HEK293T (cell line): ENCODE results near the gene UFM1.

Experiments
- ELF4 ChIP-seq: fragments of 450-650 bp; IDR thresholded peaks from 2 replicates; pipeline ENCODE4 v1.6.1; 2017; ENCODE audit warnings: antibody characterized with exemption
- FOXA1 ChIP-seq: fragments of 450-650 bp; IDR thresholded peaks from 2 replicates; pipeline ENCODE4 v1.6.1; 2016; ENCODE audit warnings: mild to moderate bottlenecking
- FOXK2 ChIP-seq: fragments of 450-650 bp; IDR thresholded peaks from 2 replicates; pipeline ENCODE4 v1.6.1; 2016; ENCODE audit warnings: mild to moderate bottlenecking
- L3MBTL2 ChIP-seq: fragments of 450-650 bp; conservative IDR thresholded peaks from 2 replicates; pipeline ENCODE4 v1.6.1; 2016; ENCODE audit warnings: mild to moderate bottlenecking
- LEF1 ChIP-seq: fragments of 450-650 bp; IDR thresholded peaks from 2 replicates; pipeline ENCODE4 v1.6.1; 2017; ENCODE audit warnings: mild to moderate bottlenecking, borderline replicate concordance
- ZNF384 ChIP-seq: fragments of 450-650 bp; IDR thresholded peaks from 2 replicates; pipeline ENCODE4 v1.6.1; 2016

DNA sequence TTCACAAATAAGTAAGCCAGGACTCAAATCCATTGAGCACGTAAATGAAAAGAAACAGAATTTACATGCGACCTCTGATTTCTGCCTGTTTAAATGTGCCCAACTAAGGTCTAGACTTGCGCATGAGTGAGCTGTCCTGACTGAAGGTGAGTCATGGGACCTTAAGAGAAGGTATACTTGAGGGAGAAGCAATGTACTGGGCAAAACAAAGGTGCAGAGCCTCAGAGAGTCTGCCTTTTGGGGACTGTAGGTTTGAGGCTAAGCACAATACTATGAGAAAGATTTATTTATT is 45.8 kb downstream of the UFM1 start:
- TF ChIP-seq LEF1 (no peak), L3MBTL2 (no peak), FOXA1 (no peak), ELF4 (no peak), ZNF384 (no peak), FOXK2 (no peak)
